ENCODE data around the gene PRC1.
"Not testable (repeated sequence)": the region's sequence is repeated elsewhere in the genome, so short reads cannot be mapped to it uniquely, and the experiment has no call there.

PRC1 gene, protein sequence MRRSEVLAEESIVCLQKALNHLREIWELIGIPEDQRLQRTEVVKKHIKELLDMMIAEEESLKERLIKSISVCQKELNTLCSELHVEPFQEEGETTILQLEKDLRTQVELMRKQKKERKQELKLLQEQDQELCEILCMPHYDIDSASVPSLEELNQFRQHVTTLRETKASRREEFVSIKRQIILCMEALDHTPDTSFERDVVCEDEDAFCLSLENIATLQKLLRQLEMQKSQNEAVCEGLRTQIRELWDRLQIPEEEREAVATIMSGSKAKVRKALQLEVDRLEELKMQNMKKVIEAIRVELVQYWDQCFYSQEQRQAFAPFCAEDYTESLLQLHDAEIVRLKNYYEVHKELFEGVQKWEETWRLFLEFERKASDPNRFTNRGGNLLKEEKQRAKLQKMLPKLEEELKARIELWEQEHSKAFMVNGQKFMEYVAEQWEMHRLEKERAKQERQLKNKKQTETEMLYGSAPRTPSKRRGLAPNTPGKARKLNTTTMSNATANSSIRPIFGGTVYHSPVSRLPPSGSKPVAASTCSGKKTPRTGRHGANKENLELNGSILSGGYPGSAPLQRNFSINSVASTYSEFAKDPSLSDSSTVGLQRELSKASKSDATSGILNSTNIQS

DNA sequence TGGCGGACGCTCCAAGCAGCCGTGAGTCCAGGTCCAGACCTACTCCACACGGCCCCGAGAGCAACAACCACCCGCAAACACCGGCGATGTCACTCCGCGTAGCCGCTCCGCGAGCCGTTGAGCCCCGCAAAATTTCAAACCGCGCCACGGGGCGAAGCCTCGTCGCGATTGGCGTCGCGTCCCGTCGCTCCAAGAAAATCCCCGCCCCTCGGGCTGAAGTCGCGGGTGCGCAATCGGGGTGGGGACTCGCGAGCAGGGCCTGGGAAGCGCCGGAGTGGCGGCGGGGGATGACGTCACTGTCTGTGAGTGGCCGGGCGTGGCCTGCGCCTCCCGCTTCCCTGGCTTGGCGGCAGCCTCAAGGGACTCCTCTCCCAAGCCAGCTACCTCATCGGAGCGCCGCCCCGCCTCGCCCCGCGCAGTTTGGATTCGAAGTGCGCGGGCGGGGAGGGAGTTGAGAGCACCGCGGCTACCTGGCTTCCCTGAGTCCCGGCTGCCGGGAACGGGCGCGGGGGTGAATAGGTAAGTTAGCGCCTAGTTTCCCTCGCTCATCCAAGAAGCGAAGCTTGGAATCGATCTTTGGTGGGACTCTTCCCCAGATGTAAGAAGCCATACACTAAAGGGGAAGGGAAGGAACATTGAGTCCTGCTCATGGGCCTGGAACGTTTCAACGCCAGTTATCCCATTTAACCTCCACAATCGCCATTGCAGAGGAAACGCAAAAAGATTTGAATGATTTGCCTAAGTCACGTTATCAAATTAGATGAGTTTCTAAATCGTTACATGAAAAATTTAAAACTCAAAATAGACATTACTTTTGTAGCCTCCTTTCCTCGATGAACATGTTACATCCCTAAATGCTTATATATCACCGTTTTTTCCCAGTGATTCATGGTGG lies at the start of gene PRC1:
PRC1 (minus strand) TSS at position 119 of the 895 bp plus-strand sequence; CDS start at position 1, 118 bp downstream.
- peak; percentile 97 for DNase-seq (ENCODE audit: low read depth in 2 of 2)

DNA sequence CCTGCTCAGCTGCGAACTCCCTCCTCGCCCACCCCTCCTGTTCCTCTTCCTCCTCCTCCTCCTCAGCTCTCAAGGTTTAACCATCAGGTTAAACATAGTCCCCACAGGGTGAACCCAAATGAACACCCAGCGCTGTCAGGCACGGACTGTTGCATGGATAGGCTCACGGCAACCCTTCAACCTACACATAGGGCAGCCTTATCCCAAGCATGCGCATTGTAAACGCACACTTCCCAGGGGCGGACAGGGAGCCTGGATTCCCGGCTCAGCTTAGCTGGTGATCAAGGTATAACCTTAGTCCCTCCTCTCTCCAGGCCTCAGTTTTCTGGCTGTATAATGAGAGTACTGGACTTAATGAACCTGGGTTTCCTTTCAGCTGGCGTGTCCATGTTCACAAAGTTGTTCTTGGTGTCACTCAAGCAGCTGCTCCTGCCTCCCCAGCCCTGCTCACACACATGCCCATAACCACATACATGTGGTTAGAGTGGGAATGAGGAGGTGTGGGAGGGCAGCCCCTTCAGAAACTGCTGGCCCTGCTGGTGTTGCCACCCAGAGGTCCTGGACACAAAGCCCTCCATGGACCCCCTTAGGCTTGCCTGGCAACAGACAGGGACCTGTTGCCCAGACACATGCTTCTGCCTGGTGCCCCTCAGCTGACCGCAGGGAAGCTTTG lies 49.0 kb upstream of the PRC1 start:
- DNase-seq (ENCODE audit: low read depth in 2 of 2) = no peak

DNA sequence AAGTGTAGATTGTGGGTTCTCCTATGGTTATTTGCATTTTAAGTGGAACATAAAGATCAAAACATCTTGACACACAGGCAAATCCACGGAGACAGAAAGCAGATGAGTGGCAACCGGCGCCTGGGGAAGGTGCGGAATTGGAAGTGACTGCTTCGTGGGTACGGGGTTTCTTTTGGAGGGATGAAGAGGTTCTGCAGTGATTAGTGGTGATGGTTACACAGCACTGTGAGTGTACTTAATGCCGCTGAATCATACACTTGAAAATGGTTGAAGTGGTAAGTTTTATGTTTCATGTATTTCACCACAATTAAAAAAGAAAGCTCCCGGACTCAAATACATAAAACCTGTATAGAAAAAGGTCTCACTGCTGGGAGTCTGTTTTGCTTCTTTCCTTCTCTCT lies 46.5 kb upstream of the PRC1 start:
- DNase-seq (ENCODE audit: low read depth in 2 of 2) = no peak

DNA sequence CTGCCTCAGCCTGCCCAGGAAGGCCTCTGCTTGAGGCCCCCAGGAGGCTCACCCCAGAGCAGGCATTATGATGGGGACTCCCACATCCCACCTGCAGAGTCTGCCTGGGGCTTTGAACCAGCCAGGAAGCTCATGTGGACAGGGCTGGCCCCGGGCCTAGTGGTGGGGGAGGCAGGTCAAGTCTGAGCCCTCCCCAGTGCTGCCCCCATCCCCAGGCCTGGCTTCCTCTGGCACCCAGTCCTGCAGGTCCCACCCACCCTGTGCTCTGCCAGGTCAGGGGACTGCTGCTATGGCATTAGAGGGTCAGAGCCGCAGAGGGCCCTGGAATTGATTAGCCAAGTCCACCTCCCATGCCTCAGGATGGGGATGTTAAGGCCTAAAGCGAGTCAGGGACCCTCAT lies 45.7 kb upstream of the PRC1 start:
- no peak for DNase-seq (ENCODE audit: low read depth in 2 of 2)

DNA sequence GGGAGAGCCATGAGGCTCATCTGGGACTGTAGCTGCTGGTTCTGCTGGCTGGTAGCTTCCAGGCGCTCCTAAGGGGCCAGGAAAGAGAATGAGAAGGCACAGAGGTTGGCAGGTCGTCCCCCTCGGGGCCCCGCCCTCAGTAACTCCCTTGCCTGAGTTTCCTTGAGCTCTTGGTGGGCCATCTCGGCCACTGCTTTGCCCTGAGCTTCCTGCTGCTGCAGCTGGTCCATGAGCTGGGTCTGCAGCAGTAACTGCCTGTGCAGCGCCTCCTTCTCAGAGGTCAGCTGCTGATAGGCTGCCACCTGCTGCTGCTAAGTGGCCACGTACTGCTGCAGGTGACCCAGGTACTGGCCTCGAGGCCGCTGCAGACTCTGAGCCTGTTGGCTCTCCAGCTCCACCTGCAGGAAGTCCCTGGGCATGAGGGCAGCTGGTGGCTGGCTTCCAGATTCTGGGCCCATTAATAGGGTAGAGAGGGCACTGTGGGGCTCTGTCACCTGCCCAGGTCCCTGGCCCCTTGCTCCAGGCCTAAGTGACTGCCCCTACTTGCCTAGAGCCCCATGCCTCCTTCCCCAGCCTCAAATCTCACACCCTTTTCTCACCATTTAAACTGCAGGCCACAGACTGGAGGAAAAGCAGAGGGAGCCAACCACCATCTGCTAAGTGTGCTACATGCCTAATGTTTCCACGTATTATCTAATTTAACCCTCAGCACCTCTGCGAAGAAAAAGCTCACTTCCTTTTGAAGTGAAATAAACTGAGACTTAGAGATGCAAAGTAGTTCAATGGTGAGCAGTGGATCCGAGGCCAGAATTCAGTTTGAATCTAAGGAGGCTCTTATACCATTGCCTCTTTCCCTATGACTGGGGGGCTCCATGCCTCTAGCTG lies 38.8 kb upstream of the PRC1 start:
- DNase-seq (ENCODE audit: low read depth in 2 of 2) = peak; percentile 38 to 56

DNA sequence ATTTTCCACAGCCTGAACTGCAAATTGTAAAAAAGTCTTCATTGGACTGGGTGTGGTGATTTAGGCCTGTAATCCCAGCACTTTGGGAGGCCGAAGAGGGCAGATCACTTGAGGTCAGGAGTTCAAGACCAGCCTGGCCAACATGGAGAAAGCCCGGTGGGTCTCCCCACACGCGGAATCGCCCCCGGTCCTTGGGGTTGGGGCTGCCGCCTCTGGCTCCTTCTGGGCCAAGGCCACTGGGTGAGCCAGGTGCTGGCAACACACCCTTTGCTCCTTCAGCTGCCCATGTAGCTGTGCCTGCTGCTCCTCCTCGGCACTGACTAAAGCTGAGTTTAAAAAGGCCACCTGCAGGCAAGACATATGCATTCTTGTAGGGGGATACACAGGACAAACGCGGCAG lies 37.5 kb upstream of the PRC1 start:
- DNase-seq (ENCODE audit: low read depth in 2 of 2) = no peak

DNA sequence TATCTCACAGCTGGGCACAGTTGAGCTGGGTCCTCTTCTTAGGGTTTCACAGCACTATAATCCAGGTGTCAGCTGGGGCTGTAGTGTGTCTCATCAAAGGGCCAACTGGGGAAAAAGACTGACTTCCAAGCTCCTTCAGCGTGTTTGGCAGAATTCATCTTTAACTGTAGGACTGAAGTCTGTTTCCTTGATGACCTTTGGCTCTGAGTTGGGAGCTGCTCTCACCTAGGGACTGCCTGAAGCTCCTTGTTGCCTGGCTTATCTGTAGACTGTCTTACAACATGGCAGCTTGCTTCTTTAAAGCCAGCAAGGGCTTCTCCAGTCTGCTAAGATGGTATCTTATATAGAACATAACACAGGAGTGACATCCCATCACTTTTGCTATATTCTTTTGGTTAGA lies 33.3 kb upstream of the PRC1 start:
- DNase-seq (ENCODE audit: low read depth in 2 of 2) = no peak

DNA sequence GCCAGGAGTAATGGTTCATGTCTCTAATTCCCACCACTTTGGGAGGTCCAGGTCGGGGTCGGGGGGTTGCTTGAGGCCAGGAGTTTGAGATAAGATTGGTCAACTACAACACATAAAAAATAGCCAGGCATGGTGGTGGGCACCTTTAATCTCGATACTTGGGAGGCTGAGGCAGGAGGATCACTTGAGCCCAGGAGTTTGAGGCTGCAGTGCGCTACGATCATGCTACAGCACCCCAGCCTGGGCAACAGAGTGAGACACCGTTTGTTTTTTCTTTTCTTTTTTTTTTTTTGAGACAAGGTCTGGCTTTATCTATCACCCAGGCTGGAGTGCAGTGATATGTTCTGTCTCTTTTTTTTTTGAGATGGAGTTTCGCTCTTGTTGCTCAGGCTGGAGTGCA lies 29.4 kb upstream of the PRC1 start:
- no peak for DNase-seq (ENCODE audit: low read depth in 2 of 2)

DNA sequence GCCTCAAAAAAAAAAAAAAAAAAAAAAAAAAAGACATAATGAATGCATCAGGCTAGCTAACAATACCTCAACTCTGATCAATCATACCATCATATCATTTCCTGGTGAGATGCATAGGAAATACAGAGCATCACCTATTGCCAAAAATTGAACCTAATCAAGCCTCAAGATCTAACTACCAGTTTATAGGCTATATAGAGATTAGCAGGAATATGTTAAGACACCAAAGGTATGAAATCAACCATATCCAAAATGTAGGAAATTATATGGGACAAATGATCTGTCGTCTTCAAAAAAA lies 28.4 kb upstream of the PRC1 start:
- no peak for DNase-seq (ENCODE audit: low read depth in 2 of 2)

DNA sequence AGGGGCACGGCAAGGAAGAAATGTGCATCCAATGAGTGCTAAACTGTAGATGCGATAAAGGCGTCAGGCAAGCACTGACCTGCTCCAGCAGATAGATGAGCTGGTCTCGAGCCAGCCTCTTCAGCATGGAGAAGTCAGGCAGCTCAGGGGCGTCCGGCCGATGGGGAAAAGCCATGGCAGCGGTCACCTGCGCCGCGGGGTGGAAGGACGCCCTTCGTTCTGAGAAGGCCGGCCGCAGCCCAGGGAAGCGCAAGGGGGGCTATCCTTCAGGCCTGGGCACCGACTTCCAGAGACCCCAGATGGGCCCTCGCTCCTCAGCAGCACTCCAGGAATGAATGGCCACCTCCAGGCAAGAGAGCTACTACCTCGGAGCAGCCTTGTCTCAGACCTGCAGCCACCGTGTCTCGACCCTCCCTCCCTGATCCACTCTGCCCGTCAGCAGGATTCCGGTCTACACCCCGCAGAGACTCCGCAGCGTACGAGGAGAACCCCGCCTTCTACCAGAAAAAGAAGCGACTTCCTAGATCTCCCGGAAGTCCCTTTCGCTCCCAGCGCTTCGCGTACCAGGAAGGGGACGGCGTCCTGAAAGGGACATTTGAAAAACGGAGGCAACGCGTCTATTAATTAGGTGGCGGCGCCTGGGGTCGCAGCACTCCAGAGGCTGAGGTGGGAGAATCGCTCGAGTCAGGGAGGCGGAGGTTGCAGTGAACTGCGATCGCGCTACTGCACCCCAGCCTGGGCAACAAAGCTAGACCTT lies 27.9 kb upstream of the PRC1 start, which contains the start of gene VPS33B:
VPS33B (minus strand) TSS at position 520 of the 757 bp plus-strand sequence; CDS start at position 175, 345 bp downstream.
- DNase-seq (ENCODE audit: low read depth in 2 of 2) = peak; percentile 59 to 75

DNA sequence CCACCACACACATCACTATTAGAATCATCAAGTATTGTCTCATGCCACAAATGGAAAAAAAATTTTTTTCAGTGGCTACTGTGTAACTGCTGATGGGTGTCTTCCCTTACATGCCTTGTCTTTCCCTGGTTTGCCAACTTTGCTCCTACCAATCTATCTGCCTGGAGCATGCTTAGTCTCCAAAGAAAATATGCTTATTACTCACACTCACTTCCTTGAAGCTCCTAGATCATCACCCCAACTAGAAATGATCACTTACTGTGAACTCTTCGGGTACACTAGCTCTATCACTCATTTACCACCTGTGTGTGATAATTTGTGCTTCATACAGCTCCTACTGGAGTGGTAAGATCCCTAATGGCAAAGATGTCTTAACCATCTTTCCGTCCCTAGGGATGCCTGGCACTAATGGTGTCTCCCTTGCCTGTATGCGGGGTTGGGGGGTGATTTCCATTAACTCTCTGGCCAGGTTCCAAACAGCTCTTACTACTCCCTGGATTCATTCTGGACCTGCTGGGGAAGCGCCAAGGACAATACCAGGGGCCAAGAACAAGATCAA lies 27.3 kb upstream of the PRC1 start:
- no peak for DNase-seq (ENCODE audit: low read depth in 2 of 2)

DNA sequence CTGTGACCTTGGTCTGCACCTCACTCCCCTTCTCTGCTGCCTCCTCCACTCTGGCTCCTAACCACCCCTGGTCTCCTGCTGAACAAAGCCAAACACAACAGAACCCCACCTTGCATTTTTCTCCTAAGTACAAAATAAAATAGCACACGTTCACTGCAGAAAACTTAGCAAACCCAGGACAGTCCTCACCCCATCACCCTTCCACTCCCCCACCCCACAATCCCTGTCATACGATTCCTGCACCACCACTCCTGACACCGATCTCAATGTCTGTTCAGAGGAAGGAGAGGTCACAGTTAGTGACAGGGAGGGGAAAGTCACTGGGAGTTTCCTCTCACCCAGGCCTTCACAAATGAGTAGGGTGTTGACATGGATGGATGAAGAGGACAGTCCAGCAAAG lies 23.8 kb upstream of the PRC1 start:
- DNase-seq (ENCODE audit: low read depth in 2 of 2) = no peak

DNA sequence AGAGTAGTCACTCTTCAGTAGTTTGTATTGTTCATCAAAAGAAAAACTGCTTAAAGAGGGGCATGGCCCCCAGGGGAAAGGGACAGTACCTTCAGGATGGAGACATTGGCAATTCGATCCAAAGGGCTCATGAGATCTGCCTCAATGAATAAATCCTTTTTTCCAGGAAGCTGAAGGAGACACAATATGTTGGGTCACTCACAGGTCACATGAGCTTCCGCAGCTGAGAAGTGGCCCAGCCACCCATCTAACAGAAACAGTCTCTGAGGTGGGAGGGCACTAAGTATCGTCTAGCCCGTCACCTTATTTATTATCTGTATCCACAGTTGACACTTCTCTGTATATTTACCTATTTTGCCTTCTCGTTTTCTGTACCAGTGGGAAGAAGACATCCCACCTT lies 23.4 kb upstream of the PRC1 start:
- DNase-seq (ENCODE audit: low read depth in 2 of 2) = no peak

DNA sequence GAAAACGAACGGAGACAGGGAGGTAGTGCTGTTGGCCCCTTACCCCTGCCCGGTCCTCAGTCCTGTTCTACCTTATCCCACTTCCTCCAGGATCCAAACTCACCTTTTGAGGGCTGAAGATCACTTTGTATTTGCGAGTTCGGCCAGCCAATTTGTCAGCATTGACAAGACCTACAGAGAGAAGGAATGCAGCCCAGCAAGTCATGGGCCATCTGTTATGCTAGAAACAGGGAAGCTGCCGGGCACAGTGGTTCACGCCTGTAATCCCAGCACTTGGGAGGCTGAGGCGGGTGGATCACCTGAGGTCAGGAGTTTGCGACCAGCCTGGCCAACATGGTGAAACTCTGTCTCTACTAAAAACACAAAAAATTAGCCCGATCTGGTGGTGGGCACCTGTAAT lies 19.4 kb upstream of the PRC1 start:
- not testable (repeated sequence) for DNase-seq (ENCODE audit: low read depth in 2 of 2)

DNA sequence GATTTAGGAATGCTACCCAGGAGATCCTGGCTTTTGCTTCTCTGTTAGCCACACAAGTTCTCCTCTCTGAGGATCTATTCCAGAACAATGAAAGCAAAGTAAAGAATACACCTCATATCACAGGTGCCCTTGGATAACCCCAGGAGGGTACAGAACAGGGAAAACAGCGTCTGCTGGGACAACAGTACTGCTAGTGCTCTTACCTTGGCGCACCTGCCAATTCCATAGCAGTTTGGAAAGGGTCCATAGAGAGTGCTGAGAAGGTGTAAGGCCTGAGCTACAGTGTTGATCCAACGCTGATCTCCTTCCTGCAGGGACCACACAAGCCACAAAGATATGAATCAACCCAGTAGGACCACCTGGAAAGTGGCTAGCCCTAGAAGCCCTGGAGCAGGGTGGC lies 12.9 kb upstream of the PRC1 start:
- DNase-seq (ENCODE audit: low read depth in 2 of 2) = no peak

DNA sequence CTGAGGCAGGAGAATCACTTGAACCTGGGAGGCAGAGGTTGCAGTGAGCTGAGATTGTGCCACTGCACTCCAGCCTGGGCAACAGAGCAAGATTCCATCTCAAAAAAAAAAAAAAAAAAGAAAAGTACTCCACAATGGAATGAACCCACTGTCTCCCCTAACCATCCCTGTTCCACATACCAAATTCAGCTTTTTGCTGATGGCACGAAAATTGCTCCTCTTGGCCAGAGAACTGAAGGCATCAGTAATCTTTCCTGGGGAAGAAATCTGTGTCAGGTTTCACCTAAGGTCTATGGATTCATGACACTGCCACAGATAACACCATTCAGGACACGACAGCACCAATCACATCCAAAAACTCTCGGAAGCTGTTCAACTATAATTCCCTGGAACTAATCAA lies 6.9 kb upstream of the PRC1 start:
- DNase-seq (ENCODE audit: low read depth in 2 of 2) = no peak

DNA sequence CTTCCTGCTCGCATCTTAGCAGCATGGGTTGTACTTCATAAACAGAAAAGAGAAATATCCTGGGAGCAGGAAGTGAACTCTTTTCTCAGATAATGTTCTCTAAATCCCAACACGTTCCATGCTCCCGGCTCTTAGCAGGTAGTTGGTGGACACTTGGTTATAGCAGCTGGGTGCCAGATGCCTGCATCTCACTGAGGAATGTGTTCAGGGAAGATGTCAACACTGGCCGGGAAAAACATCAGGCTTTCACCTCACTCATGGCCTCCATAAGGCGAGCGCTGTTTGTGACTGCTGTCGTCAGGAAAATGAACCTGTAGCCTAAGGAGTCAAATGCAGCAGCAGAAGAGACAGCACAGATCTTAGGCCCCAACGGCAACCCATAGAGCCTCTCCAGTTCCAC lies 4.4 kb upstream of the PRC1 start:
- no peak for DNase-seq (ENCODE audit: low read depth in 2 of 2)

DNA sequence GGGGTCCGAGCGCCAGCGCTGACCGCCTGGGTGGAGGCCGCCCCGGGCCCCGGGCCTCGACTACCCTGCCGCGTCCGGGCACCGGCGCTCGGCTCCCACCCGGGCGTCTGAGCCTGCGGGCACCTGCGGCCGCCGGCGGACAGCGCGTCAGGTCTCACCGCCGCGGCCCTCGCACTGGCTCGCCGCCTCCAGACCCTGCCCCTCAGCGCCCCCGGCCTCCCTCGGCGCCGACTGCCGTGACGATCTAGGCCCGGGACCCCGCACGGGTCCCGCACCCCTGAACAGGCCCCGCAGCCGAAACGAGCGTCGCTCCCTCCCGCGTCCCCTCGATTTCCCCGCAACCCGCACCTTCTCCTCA lies 297 bp downstream of the PRC1 start:
- DNase-seq (ENCODE audit: low read depth in 2 of 2) = peak; percentile 3 to 7

DNA sequence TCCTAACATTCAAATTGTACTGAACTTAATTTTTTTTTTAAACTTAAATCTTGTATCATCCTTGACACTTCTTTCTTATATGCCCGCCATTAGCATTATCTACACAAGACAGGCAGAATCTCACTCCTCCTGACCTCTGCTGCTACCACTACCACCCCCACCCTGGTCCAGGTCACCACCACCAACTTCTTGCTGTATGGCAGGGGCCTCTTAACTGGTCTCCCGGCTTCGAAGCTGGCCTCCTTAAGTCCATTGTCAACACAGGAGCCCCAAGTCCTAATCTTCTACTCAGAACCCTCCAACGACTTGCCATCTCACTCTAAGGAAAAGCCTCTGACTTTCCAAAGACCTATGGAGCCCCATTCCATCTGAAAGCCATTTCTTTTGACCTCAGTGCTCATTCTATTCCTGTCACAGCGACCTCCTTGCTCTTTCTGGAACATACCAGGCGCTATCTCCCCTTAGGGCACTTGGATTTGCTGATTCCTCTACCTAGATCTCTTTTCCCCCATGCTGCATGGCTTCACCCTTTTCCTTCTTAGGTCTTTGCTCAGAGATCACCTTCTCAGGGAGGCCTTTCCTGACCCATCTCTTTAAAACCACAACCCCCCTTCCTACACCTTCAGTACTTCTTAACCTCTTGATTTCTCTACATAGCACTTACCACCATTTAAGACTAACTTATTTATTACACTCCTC lies 2.6 kb downstream of the PRC1 start:
- DNase-seq (ENCODE audit: low read depth in 2 of 2) = no peak
